Measurements from ENCODE around the gene LARGE1. TPM values are rescaled to one million over a fixed set of nuclear protein-coding genes. Genes with fewer than 3 reads are reported as not detected.

The LARGE1 gene
- total and polyA plus RNA-seq, 2 of the 8 experiments (the other 6 are each of a cell fraction or from before 2014, with no cell fraction given): 43.7 to 83.0 TPM

- WGBS, 2 experiments (ENCODE audit: extremely low coverage in 1 of 2, insufficient coverage in 1 of 2, insufficient read length in 1 of 2, insufficient replicate concordance in 2 of 2, low coverage in 1 of 2, low lambda C conversion rate in 2 of 2, missing lambda C conversion rate in 1 of 2): 86% methylated on average over 7 of the region's 7 CpGs; no CpG with 5 or more reads in 1 of the 2 experiments
- Histone ChIP-seq H3K23me2 (ENCODE audit: low read depth, low read length) (no peaks in the 10 kb centered on the region; the same call in 1 of the 2 replicates), H3K79me1 (ENCODE audit: low read depth, low read length) (peaks cover 16% of the 10 kb centered on the region; the same call in 1 of the 2 replicates), H3K4me3 (ENCODE audit: extremely low read depth in 1 of 4, insufficient read depth in 2 of 4, low read depth in 3 of 4, low read length in 4 of 4) (no peak overlapping the region), H3K18ac (ENCODE audit: extremely low read depth, low read length) (no peak overlapping the region), H2BK120ac (replicated peaks; ENCODE audit: low read depth, low read length) (no peak overlapping the region), H2AK5ac (ENCODE audit: low read depth, low read length) (no peak overlapping the region), H2BK5ac (ENCODE audit: low read depth, low read length) (no peak overlapping the region), H3K56ac (replicated peaks; ENCODE audit: insufficient read length, low read depth, low read length) (no peak overlapping the region), H3K79me2 (ENCODE audit: control insufficient read depth in 1 of 2, insufficient read depth in 2 of 2, low read length in 2 of 2) (peaks cover 55 to 96% of the 10 kb centered on the region in 2 experiments), H3K9me3 (ENCODE audit: insufficient read depth in 2 of 2, low read depth in 1 of 2, low read length in 1 of 2) (peaks cover 0 to 3% of the 10 kb centered on the region in 2 experiments; a peak in 1 of 4 replicates), H4K8ac (ENCODE audit: extremely low read depth, insufficient read depth, low read length) (no peak overlapping the region), H3K9ac (replicated peaks in 1 of 4; ENCODE audit: extremely low read depth in 1 of 4, low read depth in 3 of 4, low read length in 3 of 4) (no peak overlapping the region), H3K14ac (ENCODE audit: insufficient read length) (no peak overlapping the region), H3K23ac (ENCODE audit: insufficient read length) (no peak overlapping the region), H3K27me3 (replicated peaks in 1 of 4; ENCODE audit: control insufficient read depth in 3 of 4, extremely low read depth in 1 of 4, insufficient read depth in 3 of 4, low read length in 3 of 4) (no peaks in the 10 kb centered on the region), H3K4ac (replicated peaks; ENCODE audit: insufficient read length, low read depth, low read length) (no peak overlapping the region), H4K20me1 (replicated peaks in 1 of 2; ENCODE audit: control insufficient read depth in 1 of 2, insufficient read depth in 2 of 2, low read length in 2 of 2) (peaks cover 7 to 11% of the 10 kb centered on the region in 2 experiments), H2BK15ac (ENCODE audit: low read length) (no peak overlapping the region), H3K4me2 (ENCODE audit: insufficient read depth in 1 of 2, low read depth in 2 of 2, low read length in 2 of 2) (0 out of 4 replicates have a peak overlapping the region, but pooled peaks of 1 of the 2 experiments have one; percentile 7), H4K91ac (replicated peaks; ENCODE audit: insufficient read length, low read length) (no peak overlapping the region), H3K4me1 (replicated peaks in 1 of 4; ENCODE audit: control insufficient read depth in 3 of 4, insufficient read depth in 4 of 4, low read length in 3 of 4) (peaks cover 16 to 50% (median 37%) of the 10 kb centered on the region in 4 experiments), H2AFZ (ENCODE audit: low read length) (no peak overlapping the region), H2BK20ac (ENCODE audit: low read length) (no peak overlapping the region), H3K27ac (ENCODE audit: low read depth, low read length) (no peak overlapping the region), H4K5ac (ENCODE audit: insufficient read length, low read depth, low read length) (no peak overlapping the region), H3K36me3 (ENCODE audit: control insufficient read depth in 2 of 4, insufficient read depth in 4 of 4, low read length in 3 of 4) (no peaks in the 10 kb centered on the region), H2BK12ac (ENCODE audit: low read depth, low read length) (no peak overlapping the region)
- CTCF ChIA-PET (ENCODE audit: partially characterized antibody): no interaction called here
- FAIRE-seq (no peak), DNase-seq (ENCODE audit: low read depth in 1 of 2, low spot score in 2 of 2) (no peak)
- POLR2A ChIA-PET (ENCODE audit: partially characterized antibody): no interaction called here
- TF ChIP-seq GTF2F1 (IDR thresholded peaks at IDR 0.05; ENCODE audit: borderline replicate concordance, low read depth, low read length): no peak
- TF ChIP-seq ZNF274 (IDR thresholded peaks at IDR 0.05; ENCODE audit: borderline replicate concordance, extremely low read depth, low read length): no peak
- no peak for TF ChIP-seq BRCA1 (IDR thresholded peaks at IDR 0.05; ENCODE audit: low read depth, low read length)
- no peak for TF ChIP-seq SP1 (IDR thresholded peaks at IDR 0.05; ENCODE audit: low read depth, low read length)
- TF ChIP-seq TCF12 (IDR thresholded peaks at IDR 0.05; ENCODE audit: low read depth, low read length): no peak
- TF ChIP-seq SUZ12 (IDR thresholded peaks at IDR 0.05; ENCODE audit: low read length): no peak
- TF ChIP-seq YY1 (IDR thresholded peaks at IDR 0.05; ENCODE audit: low read depth, low read length): no peak
- no peak for TF ChIP-seq KDM5A (IDR thresholded peaks at IDR 0.05; ENCODE audit: low read length)
- TF ChIP-seq EGR1 (IDR thresholded peaks at IDR 0.05; ENCODE audit: borderline replicate concordance, low read depth, low read length): no peak
- no peak for TF ChIP-seq HDAC2 (IDR thresholded peaks at IDR 0.05; ENCODE audit: borderline replicate concordance in 1 of 2, low read depth in 2 of 2, low read length in 2 of 2)
- TF ChIP-seq SP2 (IDR thresholded peaks at IDR 0.05; ENCODE audit: low read length): no peak
- TF ChIP-seq RBBP5 (IDR thresholded peaks at IDR 0.05; ENCODE audit: borderline replicate concordance, low read depth, low read length): no peak
- TF ChIP-seq CHD1 (IDR thresholded peaks at IDR 0.05; ENCODE audit: low read depth, low read length): no peak
- no peak for TF ChIP-seq SIRT6 (IDR thresholded peaks at IDR 0.05; ENCODE audit: low read length)
Observed at GRCh38 chr22:33891992-33892391, 28.3 kb downstream of the LARGE1 start.
